ENCODE measurements around the gene PGLYRP4.

Gene PGLYRP4

GRCh38 chr1:153374071-153374470 lies 25.4 kb upstream of the PGLYRP4 start:
- DNase-seq: no peak

GRCh38 chr1:153372571-153372970 lies 23.9 kb upstream of the PGLYRP4 start:
- no peak for DNase-seq

GRCh38 chr1:153371231-153371630 lies 22.6 kb upstream of the PGLYRP4 start:
- DNase-seq: no peak

- DNase-seq: no peak
Observed at GRCh38 chr1:153370146-153370545, 21.5 kb upstream of the PGLYRP4 start.

- no peak for DNase-seq
Observed at GRCh38 chr1:153368495-153368894, 19.9 kb upstream of the PGLYRP4 start.

- no peak for DNase-seq
Observed at GRCh38 chr1:153367090-153367489, 18.4 kb upstream of the PGLYRP4 start.

GRCh38 chr1:153366261-153366660 lies 17.6 kb upstream of the PGLYRP4 start:
- DNase-seq: no peak

GRCh38 chr1:153365696-153366095 lies 17.1 kb upstream of the PGLYRP4 start:
- no peak for DNase-seq

GRCh38 chr1:153364766-153365666 lies 16.4 kb upstream of the PGLYRP4 start:
- DNase-seq: no peak

- DNase-seq: no peak
Observed at GRCh38 chr1:153364156-153364555, 15.5 kb upstream of the PGLYRP4 start.

GRCh38 chr1:153363641-153364040 lies 15.0 kb upstream of the PGLYRP4 start:
- DNase-seq: no peak

GRCh38 chr1:153362187-153362775 lies 13.6 kb upstream of the PGLYRP4 start:
- DNase-seq: no peak

- DNase-seq: no peak
Observed at GRCh38 chr1:153361480-153362109, 13.0 kb upstream of the PGLYRP4 start.

- no peak for DNase-seq
Observed at GRCh38 chr1:153360592-153361479, 12.2 kb upstream of the PGLYRP4 start.

- DNase-seq: no peak
Observed at GRCh38 chr1:153360190-153360589, 11.5 kb upstream of the PGLYRP4 start.

- no peak for DNase-seq
Observed at GRCh38 chr1:153359241-153359640, 10.6 kb upstream of the PGLYRP4 start.

GRCh38 chr1:153358691-153358975 lies 10.0 kb upstream of the PGLYRP4 start:
- no peak for DNase-seq

- DNase-seq: no peak
Observed at GRCh38 chr1:153357853-153358690, 9.4 kb upstream of the PGLYRP4 start, which contains the start of gene S100A9. TSS of gene S100A9 (plus strand) at chr1:153357854. CDS start at chr1:153358284, 430 bp downstream.

GRCh38 chr1:153357076-153357852 lies 8.6 kb upstream of the PGLYRP4 start:
- no peak for DNase-seq

- no peak for DNase-seq
Observed at GRCh38 chr1:153356392-153357075, 7.9 kb upstream of the PGLYRP4 start.

Data from amniotic stem cell (primary cell).